KBM-7 (cell line): ENCODE results near the gene LVRN.
"Not testable (repeated sequence)": the region's sequence is repeated elsewhere in the genome, so short reads cannot be mapped to it uniquely, and the experiment has no call there.

Experiments
- DNase-seq: peaks from one replicate; pipeline ENCODE4 v3.0.0-alpha.2; 2015
- in situ Hi-C: fragments of 300-500 bp; cut with MboI; formaldehyde crosslinking; loops from 2 replicates; pipeline ENCODE4 v1.14.3; 2020; ENCODE audit warnings: low sequenced_read_pairs, low pct_unique_long_range_greater_than_20kb, mixed read lengths

The LVRN gene

GRCh38 chr5:115962239-115962564, at the start of gene LVRN:
Gene LVRN (plus strand): TSS chr5:115962475. CDS start chr5:115962618, 143 bp downstream.
- in situ Hi-C loops, result no loop called here
- DNase-seq, result no peak

GRCh38 chr5:115913623-115914400, 48.5 kb upstream of the LVRN start:
- in situ Hi-C loops, result not testable (repeated sequence)

GRCh38 chr5:115920171-115920725, 42.0 kb upstream of the LVRN start:
- DNase-seq, result no peak
- in situ Hi-C loops, result no loop called here

More at GRCh38 chr5:115913623-115914400, 48.5 kb upstream of the LVRN start:
- not testable (repeated sequence) for DNase-seq

- DNase-seq, in situ Hi-C loops: not testable (repeated sequence)
Observed at GRCh38 chr5:115928578-115929407, 33.5 kb upstream of the LVRN start.

- in situ Hi-C loops, DNase-seq: not testable (repeated sequence)
Observed at GRCh38 chr5:115930171-115930570, 32.1 kb upstream of the LVRN start.

- in situ Hi-C loops, result no loop called here
- DNase-seq, result no peak
Observed at GRCh38 chr5:115930630-115931337, 31.5 kb upstream of the LVRN start.

- in situ Hi-C loops, result no loop called here
- DNase-seq, result no peak
Observed at GRCh38 chr5:115932991-115933390, 29.3 kb upstream of the LVRN start.

- in situ Hi-C loops, result no loop called here
- DNase-seq, result no peak
Observed at GRCh38 chr5:115934388-115934974, 27.8 kb upstream of the LVRN start.

GRCh38 chr5:115936031-115936430, 26.2 kb upstream of the LVRN start:
- in situ Hi-C loops, result no loop called here
- DNase-seq, result no peak

- DNase-seq, result no peak
- in situ Hi-C loops, result no loop called here
Observed at GRCh38 chr5:115939059-115939458, 23.2 kb upstream of the LVRN start.

- no peak for DNase-seq
- in situ Hi-C loops, result no loop called here
Observed at GRCh38 chr5:115940080-115940810, 22.0 kb upstream of the LVRN start.

- in situ Hi-C loops, result no loop called here
- DNase-seq, result no peak
Observed at GRCh38 chr5:115941051-115941675, 21.1 kb upstream of the LVRN start.

GRCh38 chr5:115944501-115944900, 17.8 kb upstream of the LVRN start:
- DNase-seq, result no peak
- in situ Hi-C loops, result no loop called here

GRCh38 chr5:115946655-115947054, 15.6 kb upstream of the LVRN start:
- DNase-seq, result no peak
- in situ Hi-C loops, result no loop called here

GRCh38 chr5:115947260-115947659, 15.0 kb upstream of the LVRN start:
- no peak for DNase-seq
- in situ Hi-C loops, result no loop called here

- no peak for DNase-seq
- in situ Hi-C loops, result no loop called here
Observed at GRCh38 chr5:115948091-115948534, 14.2 kb upstream of the LVRN start.

GRCh38 chr5:115949096-115949495, 13.2 kb upstream of the LVRN start:
- in situ Hi-C loops, result no loop called here
- no peak for DNase-seq

- DNase-seq, result no peak
- in situ Hi-C loops, result no loop called here
Observed at GRCh38 chr5:115952588-115952987, 9.7 kb upstream of the LVRN start.
